Hypothalamus (tissue), 51 donors: ENCODE measurements around the gene CPSF6.
"Not testable (repeated sequence)": the region's sequence is repeated elsewhere in the genome, so short reads cannot be mapped to it uniquely, and the experiment has no call there.

ENCODE experiments used
- DNase-seq, 51 donors: peaks; one replicate each; lab custom pipeline; 2025; lab: John Stamatoyannopoulos, UW

Gene CPSF6

DNA sequence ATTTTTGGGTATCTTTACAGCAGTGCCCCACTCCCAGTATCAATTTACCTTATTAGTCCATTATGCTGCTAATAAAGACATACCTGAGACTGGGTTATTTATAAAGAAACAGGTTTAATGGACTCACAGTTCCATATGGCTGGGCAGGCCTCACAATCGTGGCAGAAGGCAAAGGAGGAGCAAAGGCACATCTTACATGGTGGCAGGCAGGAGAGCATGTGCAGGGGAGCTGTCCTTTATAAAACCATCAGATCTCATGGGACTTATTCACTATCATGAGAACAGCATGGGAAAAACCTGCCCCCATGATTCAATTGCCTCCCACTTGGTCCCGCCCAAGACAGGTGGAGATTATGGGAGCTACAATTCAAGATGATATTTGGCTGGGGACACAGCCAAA is 77.9 kb downstream of the CPSF6 start:
- not testable (repeated sequence) for DNase-seq

DNA sequence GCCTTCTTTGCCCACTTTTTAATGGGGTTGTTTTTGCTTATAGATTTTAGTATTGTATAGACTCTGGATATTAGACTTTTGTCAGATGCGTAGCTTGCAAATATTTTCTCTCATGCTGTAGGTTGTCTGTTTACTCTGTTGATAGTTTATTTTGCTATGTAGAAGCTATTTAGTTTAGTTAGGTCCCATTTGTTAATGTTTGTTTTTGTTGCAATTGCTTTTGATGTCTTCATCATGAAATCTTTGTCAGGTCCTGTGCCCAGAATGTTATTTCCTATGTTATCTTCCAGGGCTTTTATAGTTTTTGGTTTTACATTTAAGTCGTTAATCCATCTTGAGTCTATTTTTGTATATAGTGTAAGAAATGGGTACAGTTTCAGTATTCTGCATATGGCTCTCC is 78.9 kb downstream of the CPSF6 start:
- no peak for DNase-seq

- no peak for DNase-seq
Measured at GRCh38 chr12:69321351-69321750, 82.0 kb downstream of the CPSF6 start.
